ENCODE results near the gene JAKMIP1.

GRCh38 chr4:6011271-6011671, 189.1 kb downstream of the JAKMIP1 start:
- no peak for TF ChIP-seq CTCF (IDR thresholded peaks at IDR 0.05)
- no peak for TF ChIP-seq POLR2AphosphoS5 (IDR thresholded peaks at IDR 0.05)
- TF ChIP-seq POLR2A (IDR thresholded peaks at IDR 0.05): no peak
- no peak for TF ChIP-seq EP300 (IDR thresholded peaks at IDR 0.05)

Measured in upper lobe of left lung (tissue), 4 donors.